Body of pancreas (tissue), 4 donors: Measurements from ENCODE around the gene APMAP.

Experiments
- POLR2A ChIP-seq, 3 donors: fragments of 450-650 bp; IDR thresholded peaks; one replicate each; pipeline ENCODE4 v1.6.1; 2016; ENCODE audit warnings: antibody characterized with exemption in 3 of 3, mild to moderate bottlenecking in 2 of 3
- TF ChIP-seq, protein P1 (sequence below), 7 experiments: fragments of 450-650 bp in 4 of 7; fragments of 200-600 bp in 3 of 7; sonication (generic) in 3 of 7; IDR thresholded peaks; one replicate each; pipeline ENCODE4 v1.5.1; 2016 to 2019; ENCODE audit warnings: antibody characterized with exemption in 7 of 7

DNA sequence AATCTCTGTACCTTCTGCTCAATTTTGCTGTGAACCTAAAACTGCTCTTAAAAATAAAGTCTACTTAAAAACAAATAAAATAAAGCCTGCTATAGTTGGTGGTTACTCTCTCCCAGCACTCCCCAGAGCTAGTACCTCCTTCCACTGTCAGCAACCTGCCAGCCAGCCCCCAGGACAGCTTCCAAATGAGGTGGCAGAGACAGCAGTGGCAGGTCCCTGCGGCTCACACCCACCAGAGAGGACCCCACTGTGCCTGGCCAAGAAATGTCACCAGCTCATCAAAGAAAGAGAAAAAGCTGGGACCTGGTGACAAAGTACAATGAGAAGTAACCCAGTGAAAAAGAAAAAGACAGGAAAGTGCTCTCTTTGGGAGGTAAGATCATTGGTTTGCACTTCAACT lies 15.2 kb downstream of the APMAP start:
- no peak for TF ChIP-seq POLR2A (IDR thresholded peaks at IDR 0.05)
- TF ChIP-seq, protein P1, sequence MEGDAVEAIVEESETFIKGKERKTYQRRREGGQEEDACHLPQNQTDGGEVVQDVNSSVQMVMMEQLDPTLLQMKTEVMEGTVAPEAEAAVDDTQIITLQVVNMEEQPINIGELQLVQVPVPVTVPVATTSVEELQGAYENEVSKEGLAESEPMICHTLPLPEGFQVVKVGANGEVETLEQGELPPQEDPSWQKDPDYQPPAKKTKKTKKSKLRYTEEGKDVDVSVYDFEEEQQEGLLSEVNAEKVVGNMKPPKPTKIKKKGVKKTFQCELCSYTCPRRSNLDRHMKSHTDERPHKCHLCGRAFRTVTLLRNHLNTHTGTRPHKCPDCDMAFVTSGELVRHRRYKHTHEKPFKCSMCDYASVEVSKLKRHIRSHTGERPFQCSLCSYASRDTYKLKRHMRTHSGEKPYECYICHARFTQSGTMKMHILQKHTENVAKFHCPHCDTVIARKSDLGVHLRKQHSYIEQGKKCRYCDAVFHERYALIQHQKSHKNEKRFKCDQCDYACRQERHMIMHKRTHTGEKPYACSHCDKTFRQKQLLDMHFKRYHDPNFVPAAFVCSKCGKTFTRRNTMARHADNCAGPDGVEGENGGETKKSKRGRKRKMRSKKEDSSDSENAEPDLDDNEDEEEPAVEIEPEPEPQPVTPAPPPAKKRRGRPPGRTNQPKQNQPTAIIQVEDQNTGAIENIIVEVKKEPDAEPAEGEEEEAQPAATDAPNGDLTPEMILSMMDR (IDR thresholded peaks at IDR 0.05) = no peak
